Endometrial microvascular endothelial cells (primary cell): ENCODE data around the gene BCAS4. TPM values are rescaled to one million over a fixed set of nuclear protein-coding genes. Genes with fewer than 3 reads are reported as not detected.

Experiments used
- in situ Hi-C: cut with HindIII; loops from 2 replicates; pipeline ENCODE4 v1.10.0; 2017; ENCODE audit warnings: low sequenced_read_pairs, low pct_unique_long_range_greater_than_20kb; ENCODE audit errors: inconsistent ontology term
- total RNA-seq: library from RNA; depleted of rRNA; stranded (reverse); fragments of >200 nt; gene quantifications from one replicate; pipeline ENCODE4 v1.2.3, GENCODE V29; 2015; ENCODE audit errors: inconsistent ontology term

The BCAS4 gene
- total RNA-seq, 1 donor from 2014 or later, result 3.1 TPM

- in situ Hi-C loops, result no loop called here
Measured at GRCh38 chr20:50886184-50886790, 91.4 kb downstream of the BCAS4 start.

DNA sequence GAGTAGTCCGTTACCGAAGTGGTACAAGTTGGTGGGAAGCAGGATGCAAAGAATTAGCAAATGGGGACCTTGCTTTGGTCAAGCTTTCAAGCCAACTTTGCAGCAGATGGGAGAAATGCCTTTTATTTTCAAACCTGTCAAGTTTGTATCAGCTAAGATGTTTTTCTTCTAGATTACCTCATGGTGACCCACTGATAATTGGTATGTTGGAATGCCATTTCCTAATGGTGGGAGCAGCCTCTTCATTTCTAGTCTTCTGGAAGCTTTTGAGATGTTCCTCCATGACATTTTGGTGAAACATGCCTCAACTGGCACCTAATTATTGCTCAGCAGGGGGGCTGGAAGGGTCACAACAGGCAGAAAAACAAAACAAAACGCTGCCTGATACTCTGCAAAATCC lies 92.7 kb downstream of the BCAS4 start:
- in situ Hi-C loops, result no loop called here

DNA sequence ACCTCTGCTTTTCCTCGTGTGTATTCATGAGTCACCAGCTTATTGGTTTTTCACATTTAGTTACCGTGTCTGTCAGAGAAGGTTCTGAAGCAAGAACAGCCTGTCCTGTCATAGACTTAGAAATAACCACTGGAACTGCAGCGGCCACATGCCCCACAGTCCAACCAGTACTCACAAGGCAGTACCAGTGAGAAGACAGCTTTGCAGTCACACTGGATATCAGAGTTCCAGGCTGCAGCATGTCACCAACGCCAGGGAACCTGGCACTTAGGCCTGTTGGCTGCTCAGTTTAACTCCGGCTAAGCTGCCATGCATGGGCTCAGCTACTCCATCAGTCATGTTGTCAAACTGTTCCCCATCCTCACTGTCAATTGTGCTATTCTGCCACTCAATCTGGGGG lies 96.3 kb downstream of the BCAS4 start:
- in situ Hi-C loops, result no loop called here

- in situ Hi-C loops, result no loop called here
Measured at GRCh38 chr20:50892394-50892793, 97.5 kb downstream of the BCAS4 start.

- in situ Hi-C loops, result no loop called here
Measured at GRCh38 chr20:50893620-50894019, 98.8 kb downstream of the BCAS4 start.

- in situ Hi-C loops, result no loop called here
Measured at GRCh38 chr20:50895111-50895830, 100.4 kb downstream of the BCAS4 start.

- in situ Hi-C loops, result no loop called here
Measured at GRCh38 chr20:50898475-50898874, 103.6 kb downstream of the BCAS4 start.

DNA sequence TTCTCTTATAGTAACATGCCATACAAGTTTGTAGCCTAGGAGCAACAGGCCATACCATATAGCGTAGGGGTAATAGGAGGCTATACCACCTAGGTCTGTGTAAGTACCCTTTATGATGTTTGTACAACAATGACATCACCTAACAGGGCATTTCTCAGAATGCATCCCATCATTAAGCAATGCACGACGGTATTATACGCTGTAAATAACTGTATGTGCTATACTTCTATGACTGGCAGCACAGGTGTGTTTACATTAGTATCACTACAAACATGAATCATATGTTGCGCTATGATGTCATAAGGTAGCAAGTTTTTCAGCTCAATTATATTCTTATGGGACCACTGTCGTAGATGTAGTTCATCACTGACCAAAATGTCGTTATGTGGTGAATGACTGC lies 105.4 kb downstream of the BCAS4 start:
- in situ Hi-C loops, result no loop called here

- in situ Hi-C loops, result no loop called here
Measured at GRCh38 chr20:50901301-50901700, 106.4 kb downstream of the BCAS4 start.

DNA sequence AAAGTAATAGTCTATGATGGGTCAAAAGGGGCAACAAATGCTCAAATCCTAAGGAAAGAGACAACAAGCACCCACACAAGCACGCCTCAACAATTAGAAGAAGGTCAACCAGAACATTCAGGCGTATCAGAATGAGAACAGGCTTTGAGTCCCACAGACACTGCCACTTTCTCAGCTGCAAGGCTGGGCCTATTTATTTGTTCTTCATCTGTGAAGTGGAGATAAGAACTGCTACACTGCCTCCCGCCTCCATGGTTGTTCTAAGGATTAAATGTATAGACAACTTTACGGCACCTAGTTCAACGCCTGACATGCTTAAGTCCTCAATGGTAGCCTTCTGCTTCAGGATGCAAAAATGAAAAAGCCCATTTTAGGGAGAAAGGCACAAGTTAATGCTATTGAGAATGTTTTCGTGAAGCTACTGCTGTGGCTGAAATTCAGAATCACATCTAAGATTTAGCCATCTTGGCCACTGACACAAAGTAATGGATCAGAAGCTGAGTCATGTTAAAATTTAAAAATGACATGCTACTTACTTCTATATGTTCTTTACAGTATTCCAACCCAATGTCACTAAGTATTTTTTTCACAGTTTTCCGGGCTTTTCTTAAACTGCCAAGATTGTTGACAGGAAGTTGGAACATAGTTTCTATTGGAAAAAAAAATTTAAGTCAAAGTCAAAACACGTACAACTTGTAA lies 108.6 kb downstream of the BCAS4 start:
- in situ Hi-C loops, result no loop called here

GRCh38 chr20:50904067-50904570 lies 109.3 kb downstream of the BCAS4 start:
- in situ Hi-C loops, result no loop called here

- in situ Hi-C loops, result no loop called here
Measured at GRCh38 chr20:50909413-50909812, 114.6 kb downstream of the BCAS4 start.

GRCh38 chr20:50911030-50911429 lies 116.2 kb downstream of the BCAS4 start:
- in situ Hi-C loops, result no loop called here

GRCh38 chr20:50911716-50912115 lies 116.9 kb downstream of the BCAS4 start:
- in situ Hi-C loops, result no loop called here

GRCh38 chr20:50913690-50914375 lies 119.0 kb downstream of the BCAS4 start:
- in situ Hi-C loops, result no loop called here

- in situ Hi-C loops, result no loop called here
Measured at GRCh38 chr20:50915424-50915823, 120.6 kb downstream of the BCAS4 start.

DNA sequence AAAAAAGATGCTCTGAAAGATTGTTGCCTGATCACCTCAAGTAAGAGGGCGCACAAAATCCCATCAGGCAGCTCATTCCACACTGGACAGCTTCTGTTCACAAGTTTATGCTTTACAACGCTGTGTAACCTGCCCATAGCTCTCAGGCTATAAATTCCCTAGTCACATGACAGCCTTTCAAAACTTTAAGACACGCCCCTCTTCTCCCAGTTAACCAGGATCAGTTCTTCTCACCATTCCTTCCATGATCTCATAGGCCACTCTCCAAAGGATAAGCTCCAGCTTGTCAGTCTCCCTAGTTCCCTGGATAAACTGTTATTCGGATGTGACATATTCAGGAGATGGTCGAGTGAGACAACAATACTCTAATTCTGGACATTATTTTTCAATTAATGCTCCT lies 121.4 kb downstream of the BCAS4 start:
- in situ Hi-C loops, result no loop called here

- in situ Hi-C loops, result no loop called here
Measured at GRCh38 chr20:50916934-50917333, 122.1 kb downstream of the BCAS4 start.

GRCh38 chr20:50918403-50918802 lies 123.5 kb downstream of the BCAS4 start:
- in situ Hi-C loops, result no loop called here
